HK-2 (cell line): ENCODE results near the gene TPCN2.

Experiments used
- DNase-seq: peaks from one replicate; pipeline ENCODE4 v3.0.0-alpha.2; 2018; ENCODE audit not compliant: unreplicated experiment

Gene TPCN2

GRCh38 chr11:69111624-69112542 is 63.2 kb downstream of the TPCN2 start:
- DNase-seq = no peak

GRCh38 chr11:69113226-69113625 is 64.5 kb downstream of the TPCN2 start:
- DNase-seq = no peak

- no peak for DNase-seq
Measured at GRCh38 chr11:69113646-69114340, 65.1 kb downstream of the TPCN2 start.

GRCh38 chr11:69114362-69114761 is 65.6 kb downstream of the TPCN2 start:
- DNase-seq = no peak

GRCh38 chr11:69114811-69115523 is 66.2 kb downstream of the TPCN2 start:
- no peak for DNase-seq

- DNase-seq = no peak
Measured at GRCh38 chr11:69115586-69116560, 67.1 kb downstream of the TPCN2 start.

- DNase-seq = no peak
Measured at GRCh38 chr11:69116671-69117070, 67.9 kb downstream of the TPCN2 start.

GRCh38 chr11:69119190-69119589 is 70.5 kb downstream of the TPCN2 start:
- no peak for DNase-seq

- DNase-seq = no peak
Measured at GRCh38 chr11:69120096-69120875, 71.6 kb downstream of the TPCN2 start.

- no peak for DNase-seq
Measured at GRCh38 chr11:69121021-69121420, 72.3 kb downstream of the TPCN2 start.

- no peak for DNase-seq
Measured at GRCh38 chr11:69121621-69122325, 73.0 kb downstream of the TPCN2 start.

GRCh38 chr11:69122326-69122629 is 73.5 kb downstream of the TPCN2 start:
- DNase-seq = no peak

- peak; percentile 80 for DNase-seq
Measured at GRCh38 chr11:69122630-69123431, 74.1 kb downstream of the TPCN2 start.

GRCh38 chr11:69123593-69124545 is 75.1 kb downstream of the TPCN2 start:
- no peak for DNase-seq

- DNase-seq = no peak
Measured at GRCh38 chr11:69125861-69126260, 77.1 kb downstream of the TPCN2 start.

GRCh38 chr11:69126286-69126685 is 77.6 kb downstream of the TPCN2 start:
- DNase-seq = no peak

GRCh38 chr11:69127081-69127850 is 78.5 kb downstream of the TPCN2 start:
- DNase-seq = no peak
